ENCODE measurements around the gene RNASE11.

DNA sequence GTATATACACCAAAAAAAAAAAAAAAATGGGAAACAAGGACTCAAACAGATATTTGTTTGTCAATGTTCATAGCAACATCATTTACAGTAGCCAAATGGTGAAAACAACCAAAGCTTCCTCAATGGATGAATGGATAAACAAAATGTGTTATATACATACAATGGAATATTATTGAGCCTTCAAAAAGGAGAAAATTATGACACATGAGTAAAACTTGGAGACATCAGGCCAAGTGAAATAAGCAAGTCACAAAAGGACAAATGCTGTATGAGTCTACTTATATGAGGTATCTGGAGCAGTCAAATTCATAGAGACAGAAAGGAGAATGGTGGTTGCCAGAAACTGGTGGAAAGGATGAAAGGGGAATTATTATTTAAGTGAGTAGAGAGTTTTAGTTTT lies 34.8 kb downstream of the RNASE11 start:
- TF ChIP-seq, protein P1, sequence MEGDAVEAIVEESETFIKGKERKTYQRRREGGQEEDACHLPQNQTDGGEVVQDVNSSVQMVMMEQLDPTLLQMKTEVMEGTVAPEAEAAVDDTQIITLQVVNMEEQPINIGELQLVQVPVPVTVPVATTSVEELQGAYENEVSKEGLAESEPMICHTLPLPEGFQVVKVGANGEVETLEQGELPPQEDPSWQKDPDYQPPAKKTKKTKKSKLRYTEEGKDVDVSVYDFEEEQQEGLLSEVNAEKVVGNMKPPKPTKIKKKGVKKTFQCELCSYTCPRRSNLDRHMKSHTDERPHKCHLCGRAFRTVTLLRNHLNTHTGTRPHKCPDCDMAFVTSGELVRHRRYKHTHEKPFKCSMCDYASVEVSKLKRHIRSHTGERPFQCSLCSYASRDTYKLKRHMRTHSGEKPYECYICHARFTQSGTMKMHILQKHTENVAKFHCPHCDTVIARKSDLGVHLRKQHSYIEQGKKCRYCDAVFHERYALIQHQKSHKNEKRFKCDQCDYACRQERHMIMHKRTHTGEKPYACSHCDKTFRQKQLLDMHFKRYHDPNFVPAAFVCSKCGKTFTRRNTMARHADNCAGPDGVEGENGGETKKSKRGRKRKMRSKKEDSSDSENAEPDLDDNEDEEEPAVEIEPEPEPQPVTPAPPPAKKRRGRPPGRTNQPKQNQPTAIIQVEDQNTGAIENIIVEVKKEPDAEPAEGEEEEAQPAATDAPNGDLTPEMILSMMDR (IDR thresholded peaks at IDR 0.05; ENCODE audit: low read depth, low read length) = no peak
- TF ChIP-seq POLR2A (IDR thresholded peaks at IDR 0.05; ENCODE audit: extremely low read depth, insufficient read length) = no peak
